ENCODE data around the gene CREB3L1. TPM values are rescaled to one million over a fixed set of nuclear protein-coding genes. Genes with fewer than 3 reads are reported as not detected.

CREB3L1 gene
- total and polyA plus RNA-seq, 2 experiments from 2014 or later = 8.5 to 10.4 TPM

- Mint-ChIP-seq H3K27ac (no peak overlapping the region), H3K27me3 (ENCODE audit: insufficient read depth, low read depth, poor library complexity) (peaks cover 9% of the 10 kb centered on the region), H3K9me3 (no peaks in the 10 kb centered on the region), H3K4me1 (peaks cover 44% of the 10 kb centered on the region), H3K36me3 (ENCODE audit: low read depth) (peaks cover 14% of the 10 kb centered on the region), H3K4me3 (no peak overlapping the region)
- H3K9me2 ChIP-seq (ENCODE audit: insufficient read depth) = no peaks in the 10 kb centered on the region
- H3F3A ChIP-seq (replicated peaks; ENCODE audit: low read depth) = 0 out of 2 replicates have a peak, but pooled peaks cover 14% of the 10 kb centered on the region
- no peak overlapping the region for H2AFZ ChIP-seq
- TF ChIP-seq CREB1 (CRISPR knock-in tag; IDR thresholded peaks at IDR 0.05; ENCODE audit: low read depth) (no peak), POLR2AphosphoS5 (IDR thresholded peaks at IDR 0.05; ENCODE audit: low read depth) (no peak), ZNF114 (CRISPR knock-in tag; IDR thresholded peaks at IDR 0.05) (no peak), ZNF331 (CRISPR knock-in tag; IDR thresholded peaks at IDR 0.05; ENCODE audit: low read depth) (no peak), NANOG (IDR thresholded peaks at IDR 0.05; ENCODE audit: borderline replicate concordance) (no peak), STAT1 (IDR thresholded peaks at IDR 0.05; ENCODE audit: unreplicated experiment) (no peak), ZNF462 (CRISPR knock-in tag; IDR thresholded peaks at IDR 0.05) (no peak), EZH2 (IDR thresholded peaks at IDR 0.05; ENCODE audit: low read depth, unreplicated experiment) (no peak), REST (IDR thresholded peaks at IDR 0.05; ENCODE audit: unreplicated experiment) (no peak), EZH2phosphoT487 (IDR thresholded peaks at IDR 0.05; ENCODE audit: unreplicated experiment) (no peak), JUNB (IDR thresholded peaks at IDR 0.05; ENCODE audit: unreplicated experiment) (no peak)
- H3K4me3 ChIP-seq = no peak overlapping the region
- H3K36me3 ChIP-seq (ENCODE audit: insufficient read depth) = no peaks in the 10 kb centered on the region
- DNase-seq (ENCODE audit: low spot score) (no peak), ATAC-seq (no peak)
- peaks cover 18% of the 10 kb centered on the region for H4K20me1 ChIP-seq (replicated peaks; ENCODE audit: insufficient read depth)
- H3K27me3 ChIP-seq (ENCODE audit: insufficient read depth) = no peaks in the 10 kb centered on the region
- H3K27ac ChIP-seq (ENCODE audit: low read depth) = no peak overlapping the region
- H3K4me1 ChIP-seq (ENCODE audit: insufficient read depth) = peaks cover 18% of the 10 kb centered on the region
- peaks cover 36% of the 10 kb centered on the region for H3K79me2 ChIP-seq (replicated peaks; ENCODE audit: insufficient read depth)
- no peak overlapping the region for H3K4me2 ChIP-seq
Observed at GRCh38 chr11:46364056-46364455, 86.6 kb downstream of the CREB3L1 start.

Measured in GM23338 (cell line).